H9 (cell line): ENCODE results near the gene ATRX. TPM values are rescaled to one million over a fixed set of nuclear protein-coding genes. Genes with fewer than 3 reads are reported as not detected.

Source experiments
- DNase-seq: peaks from one replicate; pipeline ENCODE4 v3.0.0-alpha.2; 2017
- H2AFZ ChIP-seq: one replicate; pipeline ENCODE4 v1.6.1; 2013; ENCODE audit warnings: mild to moderate bottlenecking, low read length, control low read depth, moderate library complexity
- H2AK5ac ChIP-seq: 2 replicates; pipeline ENCODE4 v1.6.1; 2013; ENCODE audit warnings: low read length, control low read depth, mixed read lengths; ENCODE audit not compliant: insufficient read length
- H2BK120ac ChIP-seq: one replicate; pipeline ENCODE4 v1.6.1; 2013; ENCODE audit warnings: low read depth, mild to moderate bottlenecking, low read length, control low read depth, inconsistent platforms; ENCODE audit not compliant: poor library complexity, severe bottlenecking
- H2BK12ac ChIP-seq: 2 replicates; pipeline ENCODE4 v1.6.1; 2013; ENCODE audit warnings: low read length, control low read depth, mixed read lengths, low read depth; ENCODE audit not compliant: insufficient read length
- H2BK15ac ChIP-seq: 2 replicates; pipeline ENCODE4 v1.6.1; 2013; ENCODE audit warnings: low read depth, low read length, control low read depth
- H2BK20ac ChIP-seq: one replicate; pipeline ENCODE4 v1.6.1; 2013; ENCODE audit warnings: low read depth, mild to moderate bottlenecking, low read length, control low read depth, inconsistent platforms; ENCODE audit not compliant: poor library complexity, severe bottlenecking
- H2BK5ac ChIP-seq: 2 replicates; pipeline ENCODE4 v1.6.1; 2013; ENCODE audit warnings: low read length, control low read depth, mixed read lengths; ENCODE audit not compliant: insufficient read length
- H3K14ac ChIP-seq: 2 replicates; pipeline ENCODE4 v1.6.1; 2013; ENCODE audit warnings: low read length, control low read depth; ENCODE audit not compliant: insufficient read depth
- H3K18ac ChIP-seq: 2 replicates; pipeline ENCODE4 v1.6.1; 2013; ENCODE audit warnings: low read depth, mild to moderate bottlenecking, mixed read lengths, low read length, control low read depth; ENCODE audit not compliant: insufficient read length
- H3K23ac ChIP-seq: 2 replicates; pipeline ENCODE4 v1.6.1; 2013; ENCODE audit warnings: low read length, control low read depth, mixed read lengths, low read depth; ENCODE audit not compliant: insufficient read length
- H3K23me2 ChIP-seq: 2 replicates; pipeline ENCODE4 v1.6.1; 2013; ENCODE audit warnings: low read depth, mild to moderate bottlenecking, mixed read lengths, low read length, control low read depth; ENCODE audit not compliant: insufficient read length, poor library complexity, severe bottlenecking
- H3K27ac ChIP-seq: 2 replicates; pipeline ENCODE4 v1.5.1; 2013; ENCODE audit warnings: low read length, control low read depth, mixed read lengths, low read depth; ENCODE audit not compliant: insufficient read length
- H3K27me3 ChIP-seq: 2 replicates; pipeline ENCODE4 v1.6.1; 2013; ENCODE audit warnings: low read length, control low read depth, inconsistent platforms; ENCODE audit not compliant: insufficient read depth
- H3K4ac ChIP-seq: 2 replicates; pipeline ENCODE4 v1.6.1; 2013; ENCODE audit warnings: low read depth, mild to moderate bottlenecking, control low read depth, inconsistent platforms, low read length, moderate library complexity
- H3K4me1 ChIP-seq: 2 replicates; pipeline ENCODE4 v1.6.1; 2013; ENCODE audit warnings: low read length, control low read depth, inconsistent platforms; ENCODE audit not compliant: insufficient read depth
- H3K4me2 ChIP-seq: 2 replicates; pipeline ENCODE4 v1.6.1; 2013; ENCODE audit warnings: low read length, control low read depth, mixed read lengths; ENCODE audit not compliant: insufficient read length, insufficient read depth
- H3K56ac ChIP-seq: 2 replicates; pipeline ENCODE4 v1.6.1; 2013; ENCODE audit warnings: low read depth, mild to moderate bottlenecking, mixed read lengths, low read length, control low read depth; ENCODE audit not compliant: insufficient read length
- H3K79me1 ChIP-seq: 2 replicates; pipeline ENCODE4 v1.6.1; 2013; ENCODE audit warnings: low read depth, mild to moderate bottlenecking, moderate library complexity, low read length, control low read depth, inconsistent platforms; ENCODE audit not compliant: insufficient read depth, poor library complexity, severe bottlenecking
- H3K79me2 ChIP-seq: 2 replicates; pipeline ENCODE4 v1.6.1; 2013; ENCODE audit warnings: low read length, control low read depth, inconsistent platforms; ENCODE audit not compliant: insufficient read depth
- H3K9ac ChIP-seq: 2 replicates; pipeline ENCODE4 v1.6.1; 2013; ENCODE audit warnings: low read length, control low read depth, mixed read lengths; ENCODE audit not compliant: insufficient read length; ENCODE audit errors: extremely low read depth
- H3K9me3 ChIP-seq: one replicate; pipeline ENCODE4 v1.6.1; 2013; ENCODE audit warnings: low read depth, low read length, inconsistent platforms; ENCODE audit not compliant: control insufficient read depth
- H3T11ph ChIP-seq: one replicate; pipeline ENCODE4 v1.6.1; 2013; ENCODE audit warnings: mild to moderate bottlenecking, low read length, control low read depth, inconsistent platforms
- H4K20me1 ChIP-seq: one replicate; pipeline ENCODE4 v1.6.1; 2013; ENCODE audit not compliant: control insufficient read depth, insufficient read length, insufficient read depth
- H4K5ac ChIP-seq: 2 replicates; pipeline ENCODE4 v1.6.1; 2013; ENCODE audit warnings: low read depth, mild to moderate bottlenecking, mixed read lengths, low read length, control low read depth; ENCODE audit not compliant: insufficient read length
- H4K8ac ChIP-seq: replicated peaks from 2 replicates; pipeline ENCODE4 v1.6.1; 2013; ENCODE audit warnings: low read length, control low read depth, mixed read lengths, low read depth; ENCODE audit not compliant: insufficient read length
- H4K91ac ChIP-seq: 2 replicates; pipeline ENCODE4 v1.6.1; 2013; ENCODE audit warnings: low read depth, mild to moderate bottlenecking, moderate library complexity, mixed read lengths, low read length, control low read depth; ENCODE audit not compliant: insufficient read length
- H3K27ac Mint-ChIP-seq, 3 experiments: 2 replicates in 2 of 3; 3 replicates in 1 of 3; pipeline ENCODE4 v1.8.0; 2020 to 2021; ENCODE audit warnings: mixed read lengths in 3 of 3, mild to moderate bottlenecking in 1 of 3, moderate library complexity in 1 of 3
- H3K27me3 Mint-ChIP-seq: 2 replicates; pipeline ENCODE4 v1.8.0; 2021; ENCODE audit warnings: low read depth, mild to moderate bottlenecking, moderate library complexity, mixed read lengths
- H3K36me3 Mint-ChIP-seq, 3 experiments: 2 replicates in 2 of 3; 3 replicates in 1 of 3; pipeline ENCODE4 v1.8.0; 2020 to 2021; ENCODE audit warnings: low read depth in 3 of 3, mixed read lengths in 3 of 3; ENCODE audit not compliant: insufficient read depth in 1 of 3
- H3K4me1 Mint-ChIP-seq, 2 experiments: 2 replicates each; pipeline ENCODE4 v1.8.0; 2020; ENCODE audit warnings: mixed read lengths in 2 of 2
- H3K4me3 Mint-ChIP-seq, 2 experiments: 2 replicates in 1 of 2; 3 replicates in 1 of 2; pipeline ENCODE4 v1.8.0; 2020 to 2021; ENCODE audit warnings: mild to moderate bottlenecking in 2 of 2, mixed read lengths in 2 of 2, moderate library complexity in 1 of 2
- H3K9me3 Mint-ChIP-seq, 2 experiments: 2 replicates in 1 of 2; 3 replicates in 1 of 2; pipeline ENCODE4 v1.8.0; 2020; ENCODE audit warnings: mild to moderate bottlenecking in 2 of 2, mixed read lengths in 2 of 2, moderate library complexity in 1 of 2
- whole genome bisulfite sequencing: extraction: QIAGEN DNeasy Blood & Tissue Kit; methylation state at CpG from one replicate; pipeline ENCODE4 v1.1.7; 2013; ENCODE audit warnings: missing lambda C conversion rate, low lambda C conversion rate, mixed read lengths; ENCODE audit not compliant: insufficient read length; ENCODE audit errors: extremely low coverage; 5-methylcytosine and 5-hydroxymethylcytosine counted together
- total RNA-seq: library from RNA; stranded (reverse); gene quantifications from 2 replicates; pipeline ENCODE4 v1.2.1, GENCODE V29; 2021
- TF ChIP-seq, protein P1 (sequence below): fragments of 200-600 bp; sonication (generic); conservative IDR thresholded peaks from 3 replicates; pipeline ENCODE4 v1.8.0; 2021; ENCODE audit warnings: antibody characterized with exemption, mild to moderate bottlenecking

Gene ATRX
- total RNA-seq, 1 experiment from 2014 or later, result 76.0 TPM

DNA sequence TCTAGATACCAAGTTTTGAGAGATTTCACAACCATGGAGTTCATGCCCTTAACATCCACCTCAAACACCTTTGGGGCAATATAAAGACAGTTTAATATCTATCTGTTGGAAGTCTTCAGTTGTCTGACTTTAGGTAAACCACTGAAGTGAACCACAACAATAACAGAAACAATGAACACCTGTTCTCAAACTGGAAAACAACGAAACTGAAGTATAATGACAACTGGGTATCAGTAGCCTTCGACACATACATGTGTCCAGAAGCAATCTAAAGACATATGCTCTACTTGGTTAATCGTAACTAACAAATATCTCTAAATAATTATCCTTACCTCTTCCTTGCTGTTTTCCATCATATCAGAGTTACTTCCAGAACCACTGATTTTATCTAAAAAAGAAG lies 87.8 kb downstream of the ATRX start:
- H3K27ac ChIP-seq, result no peak overlapping the region
- no peak overlapping the region for H3K14ac ChIP-seq
- H3K23me2 ChIP-seq, result no peaks in the 10 kb centered on the region
- H3K27me3 ChIP-seq, result no peaks in the 10 kb centered on the region
- H4K91ac ChIP-seq, result no peak overlapping the region
- TF ChIP-seq, protein P1, sequence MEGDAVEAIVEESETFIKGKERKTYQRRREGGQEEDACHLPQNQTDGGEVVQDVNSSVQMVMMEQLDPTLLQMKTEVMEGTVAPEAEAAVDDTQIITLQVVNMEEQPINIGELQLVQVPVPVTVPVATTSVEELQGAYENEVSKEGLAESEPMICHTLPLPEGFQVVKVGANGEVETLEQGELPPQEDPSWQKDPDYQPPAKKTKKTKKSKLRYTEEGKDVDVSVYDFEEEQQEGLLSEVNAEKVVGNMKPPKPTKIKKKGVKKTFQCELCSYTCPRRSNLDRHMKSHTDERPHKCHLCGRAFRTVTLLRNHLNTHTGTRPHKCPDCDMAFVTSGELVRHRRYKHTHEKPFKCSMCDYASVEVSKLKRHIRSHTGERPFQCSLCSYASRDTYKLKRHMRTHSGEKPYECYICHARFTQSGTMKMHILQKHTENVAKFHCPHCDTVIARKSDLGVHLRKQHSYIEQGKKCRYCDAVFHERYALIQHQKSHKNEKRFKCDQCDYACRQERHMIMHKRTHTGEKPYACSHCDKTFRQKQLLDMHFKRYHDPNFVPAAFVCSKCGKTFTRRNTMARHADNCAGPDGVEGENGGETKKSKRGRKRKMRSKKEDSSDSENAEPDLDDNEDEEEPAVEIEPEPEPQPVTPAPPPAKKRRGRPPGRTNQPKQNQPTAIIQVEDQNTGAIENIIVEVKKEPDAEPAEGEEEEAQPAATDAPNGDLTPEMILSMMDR, result no peak
- DNase-seq, result no peak
- Mint-ChIP-seq H3K4me3 (no peak overlapping the region), H3K27ac (no peak overlapping the region), H3K27me3 (no peaks in the 10 kb centered on the region), H3K36me3 (peaks cover 11 to 39% (median 31%) of the 10 kb centered on the region in 3 experiments), H3K9me3 (peaks cover 49 to 58% of the 10 kb centered on the region in 2 experiments), H3K4me1 (no peaks in the 10 kb centered on the region)
- no peak overlapping the region for H4K8ac ChIP-seq
- H3K18ac ChIP-seq, result no peak overlapping the region
- no peak overlapping the region for H2BK12ac ChIP-seq
- no peak overlapping the region for H4K5ac ChIP-seq
- no peak overlapping the region for H3K9ac ChIP-seq
- H2AK5ac ChIP-seq, result no peak overlapping the region
- no peaks in the 10 kb centered on the region for H3K79me2 ChIP-seq
- no peak overlapping the region for H2AFZ ChIP-seq
- no peak overlapping the region for H3K4ac ChIP-seq
- WGBS, result no CpG with 5 or more reads among the region's 3 CpGs
- no peak overlapping the region for H3K56ac ChIP-seq
- no peak overlapping the region for H3K4me2 ChIP-seq
- H2BK15ac ChIP-seq, result no peak overlapping the region
- no peak overlapping the region for H3T11ph ChIP-seq
- H3K4me1 ChIP-seq, result no peaks in the 10 kb centered on the region
- H3K23ac ChIP-seq, result no peak overlapping the region
- no peak overlapping the region for H2BK20ac ChIP-seq
- H3K79me1 ChIP-seq, result no peaks in the 10 kb centered on the region
- H2BK5ac ChIP-seq, result no peak overlapping the region
- no peak overlapping the region for H2BK120ac ChIP-seq
- H3K9me3 ChIP-seq, result peaks cover 3% of the 10 kb centered on the region
- no peaks in the 10 kb centered on the region for H4K20me1 ChIP-seq
